Endothelial cell of umbilical vein (primary cell): ENCODE measurements around the gene FAM120A. TPM values are rescaled to one million over a fixed set of nuclear protein-coding genes. Genes with fewer than 3 reads are reported as not detected.

ENCODE experiments used
- BruUV-seq: library from RNA; stranded (reverse); fragments of 400-500 nt; replicated peaks from 2 replicates; lab custom pipeline; 2021; lab: Mats Ljungman, UMichigan
- CTCF ChIA-PET: fragments of 300-600, 350-600 bp; sonication (Branson Sonifier 250); formaldehyde crosslinking; loops from one replicate; lab custom pipeline; 2021; ENCODE audit warnings: antibody characterized with exemption, inconsistent platforms; lab: Charles Lee
- POLR2A ChIA-PET: fragments of 300-600, 350-600 bp; sonication (Branson Sonifier 250); formaldehyde crosslinking; loops from one replicate; lab custom pipeline; 2021; ENCODE audit warnings: antibody characterized with exemption, inconsistent platforms; lab: Charles Lee
- DNase-seq: peaks from one replicate; pipeline ENCODE4 v3.0.0-alpha.2; 2011; ENCODE audit warnings: low read depth, low spot score
- FAIRE-seq: peaks from 2 replicates; lab custom pipeline; 2011; peaks lifted over from hg19 to GRCh38; lab: Jason Lieb, UNC
- H2AFZ ChIP-seq: 2 replicates; pipeline ENCODE4 v1.6.0; 2012; ENCODE audit warnings: low read depth, low read length, control low read depth, inconsistent platforms
- H3K27ac ChIP-seq: 2 replicates; pipeline ENCODE4 v1.5.1; 2011; ENCODE audit warnings: low read depth, mild to moderate bottlenecking, control low read depth, low read length, moderate library complexity; ENCODE audit not compliant: insufficient read depth
- H3K27me3 ChIP-seq, 2 experiments: 2 replicates each; pipeline versions ENCODE4 v1.6.0 to v1.6.1; 2011; ENCODE audit warnings: low read length in 2 of 2, mixed read lengths in 1 of 2; ENCODE audit not compliant: control insufficient read depth in 2 of 2, insufficient read depth in 2 of 2
- H3K36me3 ChIP-seq, 2 experiments: 2 replicates in 1 of 2; 3 replicates in 1 of 2; pipeline ENCODE4 v1.5.1; 2011; ENCODE audit warnings: low read length in 2 of 2, mild to moderate bottlenecking in 1 of 2, moderate library complexity in 1 of 2; ENCODE audit not compliant: control insufficient read depth in 2 of 2, insufficient read depth in 2 of 2; ENCODE audit errors: extremely low read depth in 1 of 2
- H3K4me1 ChIP-seq: 3 replicates; pipeline ENCODE4 v1.5.1; 2011; ENCODE audit warnings: mild to moderate bottlenecking, low read length; ENCODE audit not compliant: control insufficient read depth, insufficient read depth; ENCODE audit errors: extremely low read depth
- H3K4me2 ChIP-seq: 2 replicates; pipeline ENCODE4 v1.6.1; 2011; ENCODE audit warnings: low read length, control low read depth, mixed read lengths; ENCODE audit not compliant: insufficient read depth
- H3K4me3 ChIP-seq, 3 experiments: fragments of 200-600 bp in 1 of 3; sonication (generic), shearing (Covaris generic) in 1 of 3; replicated peaks in 1 of 3; 2 replicates each; pipeline ENCODE4 v1.5.1; 2011 to 2016; ENCODE audit warnings: control low read depth in 3 of 3, low read length in 3 of 3, mild to moderate bottlenecking in 2 of 3, inconsistent platforms in 1 of 3, low read depth in 1 of 3, moderate library complexity in 1 of 3; ENCODE audit not compliant: insufficient read depth in 1 of 3
- H3K79me2 ChIP-seq: 2 replicates; pipeline ENCODE4 v1.6.0; 2012; ENCODE audit warnings: low read length, inconsistent platforms; ENCODE audit not compliant: control insufficient read depth, insufficient read depth
- H3K9ac ChIP-seq: replicated peaks from 2 replicates; pipeline ENCODE3; 2011; ENCODE audit warnings: low read length, control low read depth; ENCODE audit not compliant: insufficient read depth; ENCODE audit errors: extremely low read depth
- H3K9me1 ChIP-seq: replicated peaks from 3 replicates; pipeline ENCODE4 v1.6.0; 2011; ENCODE audit warnings: mild to moderate bottlenecking, low read length; ENCODE audit not compliant: control insufficient read depth, insufficient read depth; ENCODE audit errors: extremely low read depth
- H3K9me3 ChIP-seq: replicated peaks from 2 replicates; pipeline ENCODE4 v1.5.1; 2012; ENCODE audit warnings: low read length, inconsistent platforms; ENCODE audit not compliant: control insufficient read depth, insufficient read depth
- H4K20me1 ChIP-seq: replicated peaks from 2 replicates; pipeline ENCODE3; 2011; ENCODE audit warnings: mild to moderate bottlenecking, low read length; ENCODE audit not compliant: control insufficient read depth, insufficient read depth; ENCODE audit errors: extremely low read depth
- FOS ChIP-seq: IDR thresholded peaks from 2 replicates; pipeline ENCODE4 v1.6.1; 2011; ENCODE audit warnings: mild to moderate bottlenecking, low read length, moderate library complexity, borderline replicate concordance; ENCODE audit not compliant: insufficient read depth
- JUN ChIP-seq: IDR thresholded peaks from 2 replicates; pipeline ENCODE4 v1.6.1; 2011; ENCODE audit warnings: borderline replicate concordance, low read depth; ENCODE audit not compliant: insufficient read length, insufficient read depth
- MYC ChIP-seq: IDR thresholded peaks from one replicate; pipeline ENCODE4 v1.6.1; 2011; ENCODE audit warnings: mild to moderate bottlenecking, low read depth, low read length
- POLR2A ChIP-seq: IDR thresholded peaks from 2 replicates; pipeline ENCODE4 v1.6.1; 2012; ENCODE audit warnings: low read depth, mild to moderate bottlenecking, control low read depth, low read length
- POLR2AphosphoS5 ChIP-seq: IDR thresholded peaks from 2 replicates; pipeline ENCODE4 v1.6.1; 2012; ENCODE audit warnings: low read depth, mild to moderate bottlenecking, control low read depth, low read length, moderate library complexity; ENCODE audit not compliant: insufficient read depth
- dilution Hi-C: fragments of 300-500 bp; cut with MboI; formaldehyde crosslinking; loops from one replicate; pipeline ENCODE4 v1.15.0; 2019; ENCODE audit warnings: low sequenced_read_pairs; ENCODE audit not compliant: extremely low pct_ligation_motif_present
- intact Hi-C: fragments of 100-400 bp; cut with micrococcal nuclease; formaldehyde crosslinking; loops from one replicate; pipeline ENCODE4 v1.10.0; 2022
- polyA plus RNA-seq, 4 experiments: library from polyadenylated mRNA; depleted of rRNA in 3 of 4; stranded (reverse) in 3 of 4; unstranded in 1 of 4; fragments of >200 nt; gene quantifications; 2 replicates each; pipeline versions ENCODE4 v1.2.1 to v1.2.3, GENCODE V29; 2011 to 2012; ENCODE audit warnings: missing spikeins in 1 of 4
- total RNA-seq: library from RNA; stranded (reverse); gene quantifications from 2 replicates; pipeline ENCODE4 v1.2.3, GENCODE V29; 2021
- TF ChIP-seq, protein P1 (sequence below), 2 donors: IDR thresholded peaks; 1 replicate in 1 of 2; 2 replicates in 1 of 2; pipeline ENCODE4 v1.5.1; 2011; ENCODE audit warnings: low read length in 2 of 2, mild to moderate bottlenecking in 2 of 2, moderate library complexity in 2 of 2, control low read depth in 1 of 2, inconsistent platforms in 1 of 2, low read depth in 1 of 2; ENCODE audit not compliant: insufficient read depth in 1 of 2; ENCODE audit errors: extremely low read depth in 1 of 2

FAM120A gene
- total and polyA plus RNA-seq, 2 donors (not counting 3 experiments of a cell fraction or from before 2014, with no cell fraction given) = 66.8 to 126 TPM

DNA sequence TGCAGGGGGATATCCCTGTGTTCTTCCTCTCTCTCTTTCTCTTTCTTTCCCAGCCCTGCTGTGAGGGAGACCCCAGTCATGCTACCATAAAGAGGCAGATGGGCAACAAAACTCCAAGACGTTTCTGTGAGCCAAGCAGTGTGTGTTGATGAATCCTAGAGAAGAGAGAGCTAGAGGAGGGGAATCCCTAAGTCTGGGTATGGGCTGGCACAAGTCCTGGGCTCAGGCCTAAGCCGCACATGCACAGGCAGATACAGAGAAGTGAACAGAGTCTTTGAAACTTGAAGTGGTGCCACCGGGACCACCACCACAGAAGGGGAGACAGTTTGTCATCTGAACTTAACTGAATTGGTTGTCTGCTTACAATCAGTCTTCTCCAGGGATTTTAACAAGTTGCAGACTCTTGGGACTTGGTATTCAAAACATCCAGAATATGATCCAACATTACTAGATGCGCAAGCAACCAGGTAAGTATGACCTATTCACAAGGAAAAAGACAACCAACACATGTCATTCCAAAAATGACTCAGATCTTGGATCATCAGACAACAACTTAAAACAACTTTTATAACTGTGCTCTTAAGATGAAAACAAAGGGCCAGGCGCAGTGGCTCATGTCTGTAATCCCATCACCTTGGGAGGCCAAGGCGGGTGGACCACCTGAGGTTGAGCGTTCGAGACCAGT is 10.4 kb upstream of the FAM120A start:
- no peaks in the 10 kb centered on the region for H4K20me1 ChIP-seq
- BruUV-seq = no TSS peak
- H3K9me1 ChIP-seq = no peaks in the 10 kb centered on the region
- no peaks in the 10 kb centered on the region for H3K9me3 ChIP-seq
- H3K79me2 ChIP-seq = no peaks in the 10 kb centered on the region
- H3K4me3 ChIP-seq = no peak overlapping the region
- FAIRE-seq (no peak), DNase-seq (no peak)
- no peak overlapping the region for H3K9ac ChIP-seq
- H3K4me1 ChIP-seq = no peaks in the 10 kb centered on the region
- ChIA-PET CTCF (interaction anchor here (0.9 kb wide), 1 partner anchor 126 kb away, joined by 4 read pairs; no protein-coding TSS in a partner anchor), POLR2A (no interaction called here)
- H3K4me2 ChIP-seq = no peak overlapping the region
- intact Hi-C loops = no loop called here
- no peaks in the 10 kb centered on the region for H3K36me3 ChIP-seq
- TF ChIP-seq, protein P1, sequence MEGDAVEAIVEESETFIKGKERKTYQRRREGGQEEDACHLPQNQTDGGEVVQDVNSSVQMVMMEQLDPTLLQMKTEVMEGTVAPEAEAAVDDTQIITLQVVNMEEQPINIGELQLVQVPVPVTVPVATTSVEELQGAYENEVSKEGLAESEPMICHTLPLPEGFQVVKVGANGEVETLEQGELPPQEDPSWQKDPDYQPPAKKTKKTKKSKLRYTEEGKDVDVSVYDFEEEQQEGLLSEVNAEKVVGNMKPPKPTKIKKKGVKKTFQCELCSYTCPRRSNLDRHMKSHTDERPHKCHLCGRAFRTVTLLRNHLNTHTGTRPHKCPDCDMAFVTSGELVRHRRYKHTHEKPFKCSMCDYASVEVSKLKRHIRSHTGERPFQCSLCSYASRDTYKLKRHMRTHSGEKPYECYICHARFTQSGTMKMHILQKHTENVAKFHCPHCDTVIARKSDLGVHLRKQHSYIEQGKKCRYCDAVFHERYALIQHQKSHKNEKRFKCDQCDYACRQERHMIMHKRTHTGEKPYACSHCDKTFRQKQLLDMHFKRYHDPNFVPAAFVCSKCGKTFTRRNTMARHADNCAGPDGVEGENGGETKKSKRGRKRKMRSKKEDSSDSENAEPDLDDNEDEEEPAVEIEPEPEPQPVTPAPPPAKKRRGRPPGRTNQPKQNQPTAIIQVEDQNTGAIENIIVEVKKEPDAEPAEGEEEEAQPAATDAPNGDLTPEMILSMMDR (IDR thresholded peaks at IDR 0.05; ENCODE audit: extremely low read depth in 1 of 2, insufficient read depth in 1 of 2, low read depth in 1 of 2, low read length in 2 of 2) = no peak
- H2AFZ ChIP-seq = no peak overlapping the region
- dilution Hi-C loops = no loop called here
- H3K27ac ChIP-seq = no peak overlapping the region
- H3K27me3 ChIP-seq = no peaks in the 10 kb centered on the region

DNA sequence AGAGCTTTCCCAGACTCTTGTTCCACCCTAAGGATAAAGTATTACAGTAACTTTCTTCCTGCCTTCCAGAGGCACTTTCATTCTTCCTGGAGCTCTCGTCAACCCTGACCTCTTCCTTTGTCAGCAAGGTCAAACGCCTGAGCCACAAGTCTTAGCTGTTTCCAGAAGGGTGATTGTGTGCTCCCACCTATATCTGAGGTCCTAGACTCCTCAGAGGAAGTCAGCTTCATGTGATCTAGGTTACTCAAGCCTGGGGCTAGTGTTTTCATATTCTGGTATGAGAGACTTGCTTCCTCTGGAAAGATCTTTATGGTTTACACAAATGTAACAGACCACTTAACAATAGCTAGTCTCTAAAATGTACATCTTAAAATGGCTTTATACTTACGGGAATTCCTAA is 5.4 kb upstream of the FAM120A start:
- H3K9ac ChIP-seq = no peak overlapping the region
- intact Hi-C loops (no loop called here), dilution Hi-C loops (no loop called here)
- FAIRE-seq (no peak), DNase-seq (no peak)
- H3K4me3 ChIP-seq = no peak overlapping the region
- H4K20me1 ChIP-seq = no peaks in the 10 kb centered on the region
- no peaks in the 10 kb centered on the region for H3K9me3 ChIP-seq
- peaks cover 6% of the 10 kb centered on the region for H3K4me1 ChIP-seq
- no peaks in the 10 kb centered on the region for H3K27me3 ChIP-seq
- no TSS peak for BruUV-seq
- no peak for TF ChIP-seq MYC
- TF ChIP-seq JUN = no peak
- TF ChIP-seq POLR2A = no peak
- TF ChIP-seq, protein P1 (IDR thresholded peaks at IDR 0.05; ENCODE audit: extremely low read depth in 1 of 2, insufficient read depth in 1 of 2, low read depth in 1 of 2, low read length in 2 of 2) = no peak
- no peak for TF ChIP-seq POLR2AphosphoS5
- TF ChIP-seq FOS = no peak
- ChIA-PET POLR2A (no interaction called here), CTCF (interaction anchor here (0.5 to 1.2 kb wide), 2 partner anchors 121 to 1962 kb away, joined by 3 to 5 read pairs; no protein-coding TSS in a partner anchor)
- H3K36me3 ChIP-seq = peaks cover 8 to 12% of the 10 kb centered on the region in 2 experiments
- no peak overlapping the region for H2AFZ ChIP-seq
- H3K4me2 ChIP-seq = no peak overlapping the region
- peaks cover 13% of the 10 kb centered on the region for H3K79me2 ChIP-seq
- no peaks in the 10 kb centered on the region for H3K9me1 ChIP-seq
- no peak overlapping the region for H3K27ac ChIP-seq
